ENCODE data around the gene RNF5. TPM values are rescaled to one million over a fixed set of nuclear protein-coding genes. Genes with fewer than 3 reads are reported as not detected.

Gene RNF5
- total and polyA plus RNA-seq, 2 donors (not counting 1 experiment from before 2014, with no cell fraction given): 25.5 to 40.7 TPM

DNA sequence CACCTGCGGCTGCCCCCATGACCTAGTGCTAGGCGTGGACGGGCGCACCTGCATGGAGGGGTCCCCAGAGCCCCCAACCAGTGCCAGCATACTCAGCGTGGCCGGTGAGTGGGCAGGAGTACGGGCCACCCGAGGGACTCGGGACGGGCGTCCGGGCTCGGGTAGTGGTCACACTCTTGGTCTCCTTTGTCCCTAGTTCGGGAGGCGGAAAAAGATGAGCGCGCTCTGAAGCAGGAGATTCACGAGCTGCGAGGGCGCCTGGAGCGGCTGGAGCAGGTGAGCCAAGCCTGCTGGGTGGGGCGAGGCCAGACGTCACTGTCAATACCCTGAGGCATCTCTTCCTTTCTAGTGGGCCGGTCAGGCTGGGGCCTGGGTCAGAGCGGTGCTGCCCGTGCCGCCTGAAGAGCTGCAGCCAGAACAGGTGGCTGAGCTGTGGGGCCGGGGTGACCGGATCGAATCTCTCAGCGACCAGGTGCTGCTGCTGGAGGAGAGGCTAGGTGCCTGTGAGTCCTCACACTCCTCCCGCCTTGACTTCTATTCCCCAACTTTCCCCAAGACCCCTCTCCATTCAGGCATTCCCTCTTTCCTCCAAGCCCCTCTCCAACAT, 10.9 kb upstream of the RNF5 start:
- H3K36me3 ChIP-seq (replicated peaks in 1 of 2; ENCODE audit: control extremely low read depth in 1 of 2, control insufficient read depth in 1 of 2, extremely low read depth in 1 of 2, insufficient read depth in 2 of 2, low read length in 1 of 2): peaks cover 7 to 23% of the 10 kb centered on the region in 2 experiments
- H3K9me3 ChIP-seq (ENCODE audit: control extremely low read depth in 1 of 3, control insufficient read depth in 2 of 3, insufficient read depth in 1 of 3, low read length in 2 of 3): no peaks in the 10 kb centered on the region
- no peak overlapping the region for H2AFZ ChIP-seq (ENCODE audit: insufficient read depth, low read depth, low read length, poor library complexity, severe bottlenecking)
- peaks cover 0 to 6% of the 10 kb centered on the region in 2 donors for H3K4me1 ChIP-seq (ENCODE audit: control insufficient read depth in 2 of 2, insufficient read depth in 2 of 2, low read length in 2 of 2)
- Mint-ChIP-seq H3K9me3 (ENCODE audit: insufficient read depth) (no peaks in the 10 kb centered on the region), H3K4me3 (no peak overlapping the region), H3K27me3 (no peaks in the 10 kb centered on the region), H3K4me1 (peaks cover 8% of the 10 kb centered on the region), H3K27ac (no peak overlapping the region)
- no peak for ATAC-seq (ENCODE audit: low read depth)
- H4K20me1 ChIP-seq (ENCODE audit: control insufficient read depth, insufficient read depth, low read length, poor library complexity, severe bottlenecking): no peaks in the 10 kb centered on the region
- H3K4me2 ChIP-seq (replicated peaks; ENCODE audit: low read depth, low read length, poor library complexity, severe bottlenecking): no peak overlapping the region
- H3K9ac ChIP-seq (ENCODE audit: low read length): no peak overlapping the region
- CTCF ChIA-PET: no interaction called here
- TF ChIP-seq EZH2 (IDR thresholded peaks at IDR 0.05; ENCODE audit: borderline replicate concordance, insufficient read depth, low read depth, low read length, poor library complexity, severe bottlenecking): no peak
- TF ChIP-seq, protein P1, sequence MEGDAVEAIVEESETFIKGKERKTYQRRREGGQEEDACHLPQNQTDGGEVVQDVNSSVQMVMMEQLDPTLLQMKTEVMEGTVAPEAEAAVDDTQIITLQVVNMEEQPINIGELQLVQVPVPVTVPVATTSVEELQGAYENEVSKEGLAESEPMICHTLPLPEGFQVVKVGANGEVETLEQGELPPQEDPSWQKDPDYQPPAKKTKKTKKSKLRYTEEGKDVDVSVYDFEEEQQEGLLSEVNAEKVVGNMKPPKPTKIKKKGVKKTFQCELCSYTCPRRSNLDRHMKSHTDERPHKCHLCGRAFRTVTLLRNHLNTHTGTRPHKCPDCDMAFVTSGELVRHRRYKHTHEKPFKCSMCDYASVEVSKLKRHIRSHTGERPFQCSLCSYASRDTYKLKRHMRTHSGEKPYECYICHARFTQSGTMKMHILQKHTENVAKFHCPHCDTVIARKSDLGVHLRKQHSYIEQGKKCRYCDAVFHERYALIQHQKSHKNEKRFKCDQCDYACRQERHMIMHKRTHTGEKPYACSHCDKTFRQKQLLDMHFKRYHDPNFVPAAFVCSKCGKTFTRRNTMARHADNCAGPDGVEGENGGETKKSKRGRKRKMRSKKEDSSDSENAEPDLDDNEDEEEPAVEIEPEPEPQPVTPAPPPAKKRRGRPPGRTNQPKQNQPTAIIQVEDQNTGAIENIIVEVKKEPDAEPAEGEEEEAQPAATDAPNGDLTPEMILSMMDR (IDR thresholded peaks at IDR 0.05): no peak
- H3K4me3 ChIP-seq (ENCODE audit: control extremely low read depth in 1 of 5, extremely low read depth in 1 of 5, insufficient read depth in 1 of 5, low read depth in 2 of 5, low read length in 4 of 5): no peak overlapping the region
- H3K79me2 ChIP-seq (ENCODE audit: control insufficient read depth, insufficient read depth, low read length): no peaks in the 10 kb centered on the region
- intact Hi-C loops (cut with micrococcal nuclease): no loop called here
- H3K27ac ChIP-seq (ENCODE audit: low read length in 2 of 2): no peak overlapping the region
- POLR2A ChIA-PET: no interaction called here
- H3K27me3 ChIP-seq (replicated peaks in 1 of 4; ENCODE audit: control extremely low read depth in 1 of 4, control insufficient read depth in 3 of 4, insufficient read depth in 4 of 4, low read length in 3 of 4): no peaks in the 10 kb centered on the region
- peak; percentile 6 for DNase-seq
- 96% methylated on average over 32 of the region's 32 CpGs for WGBS (ENCODE audit: insufficient coverage)

DNA sequence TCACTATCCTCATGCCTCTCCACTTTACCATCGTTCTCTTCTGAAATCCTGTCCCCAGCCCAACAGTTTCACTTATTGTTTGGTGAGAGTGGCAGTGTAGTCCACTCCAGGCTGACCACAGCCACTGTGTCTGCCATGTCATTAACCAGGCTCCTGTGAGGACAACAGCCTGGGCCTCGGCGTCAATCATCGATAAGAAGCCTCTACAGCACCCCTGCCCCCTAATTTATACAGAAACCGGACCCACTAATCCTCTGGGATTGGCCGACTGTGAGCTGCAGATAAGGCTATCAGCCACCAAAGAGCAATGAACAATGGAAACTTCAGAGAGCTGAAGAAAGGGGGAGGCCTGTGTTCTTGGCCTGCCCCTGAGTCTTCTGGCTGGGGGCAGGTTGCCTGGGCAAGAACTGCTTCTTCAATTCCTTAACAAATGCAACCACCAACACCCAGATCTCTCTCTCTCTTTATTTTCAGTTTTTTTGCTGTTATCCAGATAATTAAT, 10.4 kb upstream of the RNF5 start:
- Mint-ChIP-seq H3K4me3 (no peak overlapping the region), H3K27ac (no peak overlapping the region), H3K27me3 (no peaks in the 10 kb centered on the region), H3K4me1 (peaks cover 10% of the 10 kb centered on the region), H3K9me3 (ENCODE audit: insufficient read depth) (no peaks in the 10 kb centered on the region)
- DNase-seq (no peak), ATAC-seq (ENCODE audit: low read depth) (no peak)
- Histone ChIP-seq H3K79me2 (ENCODE audit: control insufficient read depth, insufficient read depth, low read length) (no peaks in the 10 kb centered on the region), H3K4me1 (ENCODE audit: control insufficient read depth in 2 of 2, insufficient read depth in 2 of 2, low read length in 2 of 2) (peaks cover 0 to 7% of the 10 kb centered on the region in 2 donors), H3K4me2 (replicated peaks; ENCODE audit: low read depth, low read length, poor library complexity, severe bottlenecking) (no peak overlapping the region), H3K9ac (ENCODE audit: low read length) (no peak overlapping the region), H3K36me3 (replicated peaks in 1 of 2; ENCODE audit: control extremely low read depth in 1 of 2, control insufficient read depth in 1 of 2, extremely low read depth in 1 of 2, insufficient read depth in 2 of 2, low read length in 1 of 2) (peaks cover 7 to 23% of the 10 kb centered on the region in 2 experiments), H3K27me3 (replicated peaks in 1 of 4; ENCODE audit: control extremely low read depth in 1 of 4, control insufficient read depth in 3 of 4, insufficient read depth in 4 of 4, low read length in 3 of 4) (no peaks in the 10 kb centered on the region), H2AFZ (ENCODE audit: insufficient read depth, low read depth, low read length, poor library complexity, severe bottlenecking) (no peak overlapping the region), H3K27ac (ENCODE audit: low read length in 2 of 2) (no peak overlapping the region), H3K9me3 (ENCODE audit: control extremely low read depth in 1 of 3, control insufficient read depth in 2 of 3, insufficient read depth in 1 of 3, low read length in 2 of 3) (no peaks in the 10 kb centered on the region), H3K4me3 (ENCODE audit: control extremely low read depth in 1 of 5, extremely low read depth in 1 of 5, insufficient read depth in 1 of 5, low read depth in 2 of 5, low read length in 4 of 5) (no peak overlapping the region), H4K20me1 (ENCODE audit: control insufficient read depth, insufficient read depth, low read length, poor library complexity, severe bottlenecking) (no peaks in the 10 kb centered on the region)
- ChIA-PET POLR2A (no interaction called here), CTCF (no interaction called here)
- no peak for TF ChIP-seq EZH2 (IDR thresholded peaks at IDR 0.05; ENCODE audit: borderline replicate concordance, insufficient read depth, low read depth, low read length, poor library complexity, severe bottlenecking)
- TF ChIP-seq, protein P1 (IDR thresholded peaks at IDR 0.05): no peak
- intact Hi-C loops (cut with micrococcal nuclease): no loop called here
- 100% methylated on average over 1 of the region's 6 CpGs for WGBS (ENCODE audit: insufficient coverage)

Measured in B cell (primary cell).